Vagina (tissue), 2 donors: ENCODE measurements around the gene ADGRL3. TPM values are rescaled to one million over a fixed set of nuclear protein-coding genes. Genes with fewer than 3 reads are reported as not detected.

Experiments
- DNase-seq, 2 donors: peaks; one replicate each; pipeline ENCODE4 v3.0.0-alpha.2; 2017; ENCODE audit errors: extremely low spot score in 2 of 2
- H3K27ac ChIP-seq: fragments of 200-600 bp; sonication (generic); one replicate; pipeline ENCODE4 v1.5.1; 2019
- H3K27me3 ChIP-seq: fragments of 200-600 bp; sonication (generic); one replicate; pipeline ENCODE4 v1.5.1; 2019
- H3K36me3 ChIP-seq, 2 donors: fragments of 200-600 bp; sonication (generic); one replicate each; pipeline ENCODE4 v1.5.1; 2017 to 2019
- H3K4me1 ChIP-seq: fragments of 200-600 bp; sonication (generic); one replicate; pipeline ENCODE4 v1.5.1; 2019
- H3K4me3 ChIP-seq, 2 donors: fragments of 200-600 bp; sonication (generic); 1 replicate in 1 of 2; 2 replicates in 1 of 2; pipeline ENCODE4 v1.5.1; 2016 to 2019
- H3K9me3 ChIP-seq: fragments of 200-600 bp; sonication (generic); one replicate; pipeline ENCODE4 v1.5.1; 2019
- CTCF ChIP-seq, 3 experiments: fragments of 450-650 bp in 2 of 3; fragments of 200-600 bp in 1 of 3; sonication (generic) in 1 of 3; IDR thresholded peaks; one replicate each; pipeline ENCODE4 v1.5.1; 2017 to 2019; ENCODE audit warnings: antibody characterized with exemption in 3 of 3, mild to moderate bottlenecking in 2 of 3, moderate library complexity in 2 of 3
- POLR2A ChIP-seq, 2 donors: fragments of 450-650 bp; IDR thresholded peaks; one replicate each; pipeline ENCODE4 v1.6.1; 2017; ENCODE audit warnings: antibody characterized with exemption in 2 of 2, mild to moderate bottlenecking in 2 of 2, moderate library complexity in 2 of 2
- POLR2AphosphoS5 ChIP-seq, 2 donors: sonication (generic); formaldehyde crosslinking; IDR thresholded peaks; one replicate each; pipeline ENCODE4 v1.9.0; 2017; ENCODE audit warnings: antibody characterized with exemption in 2 of 2, mild to moderate bottlenecking in 2 of 2, low read depth in 1 of 2; ENCODE audit not compliant: insufficient read depth in 1 of 2
- intact Hi-C: fragments of 100-400 bp; cut with DNase I; formaldehyde crosslinking; loops from one replicate; pipeline ENCODE4 v1.15.1; 2023
- total RNA-seq: library from RNA; depleted of rRNA; stranded (reverse); fragments of >200 nt; gene quantifications from one replicate; pipeline ENCODE4 v1.2.3, GENCODE V29; 2016

Gene ADGRL3
- total RNA-seq, 1 donor from 2014 or later: 16.9 TPM

GRCh38 chr4:61911313-61911756 lies 711.2 kb downstream of the ADGRL3 start:
- Histone ChIP-seq H3K4me3 (no peak overlapping the region), H3K27me3 (no peaks in the 10 kb centered on the region), H3K36me3 (no peaks in the 10 kb centered on the region), H3K4me1 (no peaks in the 10 kb centered on the region), H3K9me3 (no peaks in the 10 kb centered on the region), H3K27ac (no peak overlapping the region)
- intact Hi-C loops: no loop called here
- TF ChIP-seq POLR2A (IDR thresholded peaks at IDR 0.05): no peak
- no peak for TF ChIP-seq POLR2AphosphoS5 (IDR thresholded peaks at IDR 0.05; ENCODE audit: insufficient read depth in 1 of 2, low read depth in 1 of 2)
- no peak for TF ChIP-seq CTCF (IDR thresholded peaks at IDR 0.05)
- DNase-seq: no peak

GRCh38 chr4:61913619-61914018 lies 713.5 kb downstream of the ADGRL3 start:
- H3K9me3 ChIP-seq: no peaks in the 10 kb centered on the region
- DNase-seq: no peak
- no peak for TF ChIP-seq POLR2A (IDR thresholded peaks at IDR 0.05)
- no peak for TF ChIP-seq POLR2AphosphoS5 (IDR thresholded peaks at IDR 0.05; ENCODE audit: insufficient read depth in 1 of 2, low read depth in 1 of 2)
- TF ChIP-seq CTCF (IDR thresholded peaks at IDR 0.05): no peak
- no peak overlapping the region for H3K27ac ChIP-seq
- intact Hi-C loops: no loop called here
- no peaks in the 10 kb centered on the region for H3K36me3 ChIP-seq
- no peak overlapping the region for H3K4me3 ChIP-seq
- no peaks in the 10 kb centered on the region for H3K27me3 ChIP-seq
- no peaks in the 10 kb centered on the region for H3K4me1 ChIP-seq

GRCh38 chr4:61915501-61915900 lies 715.4 kb downstream of the ADGRL3 start:
- no peaks in the 10 kb centered on the region for H3K27me3 ChIP-seq

GRCh38 chr4:61918507-61918906 lies 718.4 kb downstream of the ADGRL3 start:
- Histone ChIP-seq H3K4me3 (no peak overlapping the region), H3K36me3 (no peaks in the 10 kb centered on the region), H3K27me3 (no peaks in the 10 kb centered on the region), H3K27ac (no peak overlapping the region), H3K9me3 (no peaks in the 10 kb centered on the region), H3K4me1 (no peaks in the 10 kb centered on the region)
- DNase-seq: no peak
- intact Hi-C loops: no loop called here
- TF ChIP-seq CTCF (IDR thresholded peaks at IDR 0.05): no peak
- no peak for TF ChIP-seq POLR2A (IDR thresholded peaks at IDR 0.05)
- TF ChIP-seq POLR2AphosphoS5 (IDR thresholded peaks at IDR 0.05; ENCODE audit: insufficient read depth in 1 of 2, low read depth in 1 of 2): no peak

More at GRCh38 chr4:61915501-61915900, 715.4 kb downstream of the ADGRL3 start:
- intact Hi-C loops: no loop called here
- H3K36me3 ChIP-seq: no peaks in the 10 kb centered on the region
- H3K27ac ChIP-seq: no peak overlapping the region
- no peaks in the 10 kb centered on the region for H3K9me3 ChIP-seq
- DNase-seq: no peak
- no peaks in the 10 kb centered on the region for H3K4me1 ChIP-seq
- no peak overlapping the region for H3K4me3 ChIP-seq
- TF ChIP-seq POLR2A (IDR thresholded peaks at IDR 0.05) (no peak), POLR2AphosphoS5 (IDR thresholded peaks at IDR 0.05; ENCODE audit: insufficient read depth in 1 of 2, low read depth in 1 of 2) (no peak), CTCF (IDR thresholded peaks at IDR 0.05) (no peak)

- Histone ChIP-seq H3K27me3 (no peaks in the 10 kb centered on the region), H3K27ac (no peak overlapping the region), H3K4me1 (no peaks in the 10 kb centered on the region), H3K9me3 (no peaks in the 10 kb centered on the region), H3K36me3 (no peaks in the 10 kb centered on the region), H3K4me3 (no peak overlapping the region)
- intact Hi-C loops: no loop called here
- DNase-seq: no peak
- no peak for TF ChIP-seq POLR2AphosphoS5 (IDR thresholded peaks at IDR 0.05; ENCODE audit: insufficient read depth in 1 of 2, low read depth in 1 of 2)
- no peak for TF ChIP-seq POLR2A (IDR thresholded peaks at IDR 0.05)
- TF ChIP-seq CTCF (IDR thresholded peaks at IDR 0.05): no peak
Observed at GRCh38 chr4:61918987-61919386, 718.9 kb downstream of the ADGRL3 start.
